ENCODE data around the gene YOD1.

YOD1 gene

GRCh38 chr1:207081088-207081487, 30.1 kb upstream of the YOD1 start:
- no peaks in the 10 kb centered on the region for H3K27me3 ChIP-seq (ENCODE audit: insufficient read depth, poor library complexity, severe bottlenecking)

DNA sequence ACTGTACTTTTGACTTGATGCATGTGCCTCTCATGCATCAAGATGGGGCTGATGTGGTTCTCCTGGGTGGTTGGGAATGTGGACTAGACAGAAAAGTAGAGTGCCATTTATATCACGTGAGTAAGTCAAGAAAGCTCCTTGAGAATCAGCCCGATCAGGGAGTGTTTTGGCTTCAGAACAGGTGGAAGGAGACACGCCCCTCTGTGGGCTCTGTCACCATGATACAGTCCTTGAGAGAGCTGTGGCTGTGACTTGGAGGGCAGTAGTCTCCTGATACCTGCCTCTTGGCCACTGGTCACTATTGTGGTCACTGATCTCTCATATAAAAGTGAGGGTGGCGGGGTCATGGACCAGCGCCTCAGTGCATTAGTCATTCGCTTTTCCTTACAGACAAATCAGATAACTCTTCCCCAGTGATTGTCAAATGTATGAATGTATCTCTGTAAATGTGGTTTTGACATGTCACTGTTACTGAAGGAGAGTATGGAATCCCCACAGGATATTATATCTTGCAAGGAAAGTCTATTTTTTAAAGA, 28.8 kb upstream of the YOD1 start:
- no peak for DNase-seq (ENCODE audit: low read depth in 1 of 2, low spot score in 1 of 2)
- Histone ChIP-seq H3K4me3 (replicated peaks; ENCODE audit: insufficient read depth, low read length) (no peak overlapping the region), H3K27ac (replicated peaks) (no peak overlapping the region), H3K27me3 (ENCODE audit: insufficient read depth, poor library complexity, severe bottlenecking) (no peaks in the 10 kb centered on the region)
- TF ChIP-seq POLR2AphosphoS5 (IDR thresholded peaks at IDR 0.05; ENCODE audit: low read depth), result no peak
- TF ChIP-seq, protein P1, sequence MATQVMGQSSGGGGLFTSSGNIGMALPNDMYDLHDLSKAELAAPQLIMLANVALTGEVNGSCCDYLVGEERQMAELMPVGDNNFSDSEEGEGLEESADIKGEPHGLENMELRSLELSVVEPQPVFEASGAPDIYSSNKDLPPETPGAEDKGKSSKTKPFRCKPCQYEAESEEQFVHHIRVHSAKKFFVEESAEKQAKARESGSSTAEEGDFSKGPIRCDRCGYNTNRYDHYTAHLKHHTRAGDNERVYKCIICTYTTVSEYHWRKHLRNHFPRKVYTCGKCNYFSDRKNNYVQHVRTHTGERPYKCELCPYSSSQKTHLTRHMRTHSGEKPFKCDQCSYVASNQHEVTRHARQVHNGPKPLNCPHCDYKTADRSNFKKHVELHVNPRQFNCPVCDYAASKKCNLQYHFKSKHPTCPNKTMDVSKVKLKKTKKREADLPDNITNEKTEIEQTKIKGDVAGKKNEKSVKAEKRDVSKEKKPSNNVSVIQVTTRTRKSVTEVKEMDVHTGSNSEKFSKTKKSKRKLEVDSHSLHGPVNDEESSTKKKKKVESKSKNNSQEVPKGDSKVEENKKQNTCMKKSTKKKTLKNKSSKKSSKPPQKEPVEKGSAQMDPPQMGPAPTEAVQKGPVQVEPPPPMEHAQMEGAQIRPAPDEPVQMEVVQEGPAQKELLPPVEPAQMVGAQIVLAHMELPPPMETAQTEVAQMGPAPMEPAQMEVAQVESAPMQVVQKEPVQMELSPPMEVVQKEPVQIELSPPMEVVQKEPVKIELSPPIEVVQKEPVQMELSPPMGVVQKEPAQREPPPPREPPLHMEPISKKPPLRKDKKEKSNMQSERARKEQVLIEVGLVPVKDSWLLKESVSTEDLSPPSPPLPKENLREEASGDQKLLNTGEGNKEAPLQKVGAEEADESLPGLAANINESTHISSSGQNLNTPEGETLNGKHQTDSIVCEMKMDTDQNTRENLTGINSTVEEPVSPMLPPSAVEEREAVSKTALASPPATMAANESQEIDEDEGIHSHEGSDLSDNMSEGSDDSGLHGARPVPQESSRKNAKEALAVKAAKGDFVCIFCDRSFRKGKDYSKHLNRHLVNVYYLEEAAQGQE (IDR thresholded peaks at IDR 0.05; ENCODE audit: insufficient replicate concordance, low read depth), result no peak
- TF ChIP-seq GABPA (IDR thresholded peaks at IDR 0.05; ENCODE audit: low read depth), result no peak
- TF ChIP-seq SPI1 (IDR thresholded peaks at IDR 0.05; ENCODE audit: borderline replicate concordance, low read depth), result no peak
- TF ChIP-seq CTCF (IDR thresholded peaks at IDR 0.05; ENCODE audit: insufficient read depth, low read length), result no peak

More at GRCh38 chr1:207081088-207081487, 30.1 kb upstream of the YOD1 start:
- TF ChIP-seq GABPA (IDR thresholded peaks at IDR 0.05; ENCODE audit: low read depth) (no peak), SPI1 (IDR thresholded peaks at IDR 0.05; ENCODE audit: borderline replicate concordance, low read depth) (no peak), CTCF (IDR thresholded peaks at IDR 0.05; ENCODE audit: insufficient read depth, low read length) (no peak), POLR2AphosphoS5 (IDR thresholded peaks at IDR 0.05; ENCODE audit: low read depth) (no peak)
- TF ChIP-seq, protein P1 (IDR thresholded peaks at IDR 0.05; ENCODE audit: insufficient replicate concordance, low read depth), result no peak
- Histone ChIP-seq H3K4me3 (replicated peaks; ENCODE audit: insufficient read depth, low read length) (no peak overlapping the region), H3K27ac (replicated peaks) (no peak overlapping the region)
- no peak for DNase-seq (ENCODE audit: low read depth in 1 of 2, low spot score in 1 of 2)

DNA sequence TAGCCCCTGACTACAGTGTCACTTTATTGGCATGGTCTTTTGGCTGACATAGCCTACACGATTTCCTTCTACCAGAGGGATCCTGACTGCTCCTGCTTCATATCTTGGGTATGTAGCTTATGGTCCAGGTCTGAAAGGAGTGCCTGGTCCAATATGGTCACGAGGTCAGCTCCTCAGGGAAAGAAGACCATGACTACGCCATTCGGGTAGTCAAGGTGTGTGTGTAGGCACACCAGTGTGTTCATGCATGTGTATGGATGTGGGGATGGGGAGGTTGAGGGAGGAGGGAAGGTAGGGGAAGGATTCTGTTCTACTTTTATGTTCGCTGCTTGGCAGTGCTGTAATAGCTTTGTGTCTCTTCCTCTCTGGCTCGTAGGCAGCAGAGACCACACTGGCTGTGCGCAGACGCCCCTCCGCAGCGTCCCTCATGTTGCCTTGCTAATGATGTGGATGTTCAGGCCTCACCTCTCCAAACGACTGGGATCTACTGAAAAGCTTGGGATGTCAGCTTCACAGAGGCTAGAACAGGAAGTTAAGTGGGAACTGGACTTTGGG, 27.6 kb upstream of the YOD1 start:
- Histone ChIP-seq H3K27ac (replicated peaks) (no peak overlapping the region), H3K4me3 (replicated peaks; ENCODE audit: insufficient read depth, low read length) (no peak overlapping the region), H3K27me3 (ENCODE audit: insufficient read depth, poor library complexity, severe bottlenecking) (no peaks in the 10 kb centered on the region)
- DNase-seq (ENCODE audit: low read depth in 1 of 2, low spot score in 1 of 2), result no peak
- TF ChIP-seq CTCF (IDR thresholded peaks at IDR 0.05; ENCODE audit: insufficient read depth, low read length), result no peak
- TF ChIP-seq SPI1 (IDR thresholded peaks at IDR 0.05; ENCODE audit: borderline replicate concordance, low read depth), result no peak
- no peak for TF ChIP-seq GABPA (IDR thresholded peaks at IDR 0.05; ENCODE audit: low read depth)
- TF ChIP-seq POLR2AphosphoS5 (IDR thresholded peaks at IDR 0.05; ENCODE audit: low read depth), result no peak
- TF ChIP-seq, protein P1 (IDR thresholded peaks at IDR 0.05; ENCODE audit: insufficient replicate concordance, low read depth), result no peak
